ENCODE data around the gene FERMT3. TPM values are rescaled to one million over a fixed set of nuclear protein-coding genes. Genes with fewer than 3 reads are reported as not detected.

FERMT3 gene
- total and polyA plus RNA-seq, 2 donors (not counting 3 experiments of a cell fraction or from before 2014, with no cell fraction given): 64.4 to 100 TPM

GRCh38 chr11:64219755-64220154 is 13.2 kb downstream of the FERMT3 start:
- ChIA-PET POLR2A (no interaction called here), CTCF (interaction anchor here (1.4 kb wide), 1 partner anchor 34 kb away, joined by 3 read pairs; the partner anchor contains the start of gene STIP1)
- intact Hi-C loops (cut with micrococcal nuclease): no loop called here
- H2AFZ ChIP-seq (ENCODE audit: low read depth, low read length): no peak overlapping the region
- DNase-seq (ENCODE audit: low read depth, low spot score): no peak
- no peaks in the 10 kb centered on the region for H3K9me1 ChIP-seq (replicated peaks; ENCODE audit: control insufficient read depth, extremely low read depth, insufficient read depth, low read length)
- H3K4me1 ChIP-seq (ENCODE audit: control insufficient read depth, extremely low read depth, insufficient read depth, low read length): no peaks in the 10 kb centered on the region
- H3K9me3 ChIP-seq (replicated peaks; ENCODE audit: control insufficient read depth, insufficient read depth, low read length): no peaks in the 10 kb centered on the region
- H3K4me3 ChIP-seq (replicated peaks in 1 of 3; ENCODE audit: insufficient read depth in 1 of 3, low read depth in 1 of 3, low read length in 3 of 3): no peak overlapping the region
- no peak overlapping the region for H3K27ac ChIP-seq (ENCODE audit: insufficient read depth, low read depth, low read length)
- dilution Hi-C loops (cut with MboI; ENCODE audit: extremely low pct_ligation_motif_present, low sequenced_read_pairs): no loop called here
- no peaks in the 10 kb centered on the region for H3K27me3 ChIP-seq (ENCODE audit: control insufficient read depth in 2 of 2, insufficient read depth in 2 of 2, low read length in 2 of 2)
- no peaks in the 10 kb centered on the region for H3K79me2 ChIP-seq (ENCODE audit: control insufficient read depth, insufficient read depth, low read length)
- no peak overlapping the region for H3K9ac ChIP-seq (replicated peaks; ENCODE audit: extremely low read depth, insufficient read depth, low read length)
- no peak for FAIRE-seq
- BruUV-seq (replicated peaks): no TSS peak
- H3K36me3 ChIP-seq (ENCODE audit: control insufficient read depth in 2 of 2, extremely low read depth in 1 of 2, insufficient read depth in 2 of 2, low read length in 2 of 2): peaks cover 0 to 6% of the 10 kb centered on the region in 2 experiments
- no peak overlapping the region for H3K4me2 ChIP-seq (ENCODE audit: insufficient read depth, low read length)
- no peaks in the 10 kb centered on the region for H4K20me1 ChIP-seq (replicated peaks; ENCODE audit: control insufficient read depth, extremely low read depth, insufficient read depth, low read length)
- TF ChIP-seq POLR2A (IDR thresholded peaks at IDR 0.05; ENCODE audit: low read depth, low read length): no peak
- TF ChIP-seq POLR2AphosphoS5 (IDR thresholded peaks at IDR 0.05; ENCODE audit: insufficient read depth, low read depth, low read length): no peak

- Histone ChIP-seq H3K4me1 (ENCODE audit: control insufficient read depth, extremely low read depth, insufficient read depth, low read length) (peaks cover under 1% of the 10 kb centered on the region), H3K9me1 (replicated peaks; ENCODE audit: control insufficient read depth, extremely low read depth, insufficient read depth, low read length) (no peaks in the 10 kb centered on the region), H3K36me3 (ENCODE audit: control insufficient read depth in 2 of 2, extremely low read depth in 1 of 2, insufficient read depth in 2 of 2, low read length in 2 of 2) (peaks cover 0 to 6% of the 10 kb centered on the region in 2 experiments), H3K4me2 (ENCODE audit: insufficient read depth, low read length) (no peak overlapping the region), H3K27ac (ENCODE audit: insufficient read depth, low read depth, low read length) (no peak overlapping the region), H3K4me3 (replicated peaks in 1 of 3; ENCODE audit: insufficient read depth in 1 of 3, low read depth in 1 of 3, low read length in 3 of 3) (no peak overlapping the region), H2AFZ (ENCODE audit: low read depth, low read length) (no peak overlapping the region), H4K20me1 (replicated peaks; ENCODE audit: control insufficient read depth, extremely low read depth, insufficient read depth, low read length) (no peaks in the 10 kb centered on the region), H3K9ac (replicated peaks; ENCODE audit: extremely low read depth, insufficient read depth, low read length) (no peak overlapping the region), H3K9me3 (replicated peaks; ENCODE audit: control insufficient read depth, insufficient read depth, low read length) (no peaks in the 10 kb centered on the region), H3K79me2 (ENCODE audit: control insufficient read depth, insufficient read depth, low read length) (no peaks in the 10 kb centered on the region), H3K27me3 (ENCODE audit: control insufficient read depth in 2 of 2, insufficient read depth in 2 of 2, low read length in 2 of 2) (no peaks in the 10 kb centered on the region)
- TF ChIP-seq FOS (IDR thresholded peaks at IDR 0.05; ENCODE audit: borderline replicate concordance, insufficient read depth, low read length) (no peak), POLR2A (IDR thresholded peaks at IDR 0.05; ENCODE audit: low read depth, low read length) (no peak), MAX (IDR thresholded peaks at IDR 0.05; ENCODE audit: insufficient read depth, insufficient read length) (no peak), EZH2 (IDR thresholded peaks at IDR 0.05; ENCODE audit: borderline replicate concordance, low read depth, low read length, severe bottlenecking) (no peak), JUN (IDR thresholded peaks at IDR 0.05; ENCODE audit: borderline replicate concordance, insufficient read depth, insufficient read length, low read depth) (no peak), POLR2AphosphoS5 (IDR thresholded peaks at IDR 0.05; ENCODE audit: insufficient read depth, low read depth, low read length) (no peak), MYC (IDR thresholded peaks at IDR 0.05; ENCODE audit: low read depth, low read length) (no peak), CTCF (IDR thresholded peaks at IDR 0.05; ENCODE audit: extremely low read depth in 1 of 2, insufficient read depth in 1 of 2, low read depth in 1 of 2, low read length in 2 of 2) (no peak), GATA2 (IDR thresholded peaks at IDR 0.05; ENCODE audit: insufficient read depth, insufficient read length, low read depth, low read length) (no peak)
- POLR2A ChIA-PET: no interaction called here
- BruUV-seq (replicated peaks): no TSS peak
- no peak for FAIRE-seq
- dilution Hi-C loops (cut with MboI; ENCODE audit: extremely low pct_ligation_motif_present, low sequenced_read_pairs): no loop called here
- CTCF ChIA-PET: interaction anchor here (1.4 kb wide), 1 partner anchor 35 kb away, joined by 3 read pairs; the partner anchor contains the start of gene STIP1
- intact Hi-C loops (cut with micrococcal nuclease): no loop called here
- DNase-seq (ENCODE audit: low read depth, low spot score): no peak
These were observed 13.8 kb downstream of the FERMT3 start for GRCh38 chr11:64220271-64220670.

Measured in endothelial cell of umbilical vein (primary cell).